ENCODE results near the gene KCNB1.
"Not testable (repeated sequence)": the region's sequence is repeated elsewhere in the genome, so short reads cannot be mapped to it uniquely, and the experiment has no call there.

KCNB1 gene

DNA sequence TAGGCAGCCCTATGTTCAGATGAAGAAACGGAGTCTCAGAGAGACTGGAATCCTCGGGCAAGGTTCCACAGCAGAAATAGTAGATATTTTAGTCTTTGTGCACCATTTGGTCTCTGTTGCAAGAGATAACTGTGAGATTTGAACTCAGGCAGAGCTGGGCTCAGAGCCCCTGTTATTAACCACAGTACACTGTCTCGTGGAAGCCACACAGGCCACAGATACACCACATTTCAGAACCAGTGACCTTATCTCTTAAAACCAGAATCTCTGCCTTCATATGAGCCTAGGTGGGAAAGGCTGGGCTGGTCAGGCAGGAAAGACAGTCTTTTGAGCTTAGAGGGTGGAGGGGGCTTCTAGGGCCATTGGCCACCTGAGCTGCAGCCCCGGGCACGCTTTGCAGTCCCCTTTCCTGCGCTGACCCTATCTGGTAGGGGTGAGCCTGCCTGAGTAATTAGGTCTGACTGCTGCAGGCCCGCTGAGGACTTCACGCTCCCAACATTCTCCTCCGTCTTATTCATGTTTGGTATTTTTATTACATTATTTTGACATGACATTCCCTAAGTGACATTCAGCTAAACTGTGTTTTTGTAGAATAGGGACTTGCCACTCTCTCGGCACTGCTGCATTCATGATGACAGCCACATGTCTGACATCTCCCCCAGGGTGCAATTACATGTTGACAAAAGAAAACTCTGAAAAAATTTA, 71.1 kb downstream of the KCNB1 start:
- no peak for DNase-seq (ENCODE audit: extremely low spot score)
- ChIA-PET POLR2A (no interaction called here), CTCF (interaction anchor here (1.1 to 1.5 kb wide), 3 partner anchors 13 to 78 kb away, joined by 3 to 4 read pairs (median 3); no protein-coding TSS in a partner anchor)
- TF ChIP-seq, protein P1, sequence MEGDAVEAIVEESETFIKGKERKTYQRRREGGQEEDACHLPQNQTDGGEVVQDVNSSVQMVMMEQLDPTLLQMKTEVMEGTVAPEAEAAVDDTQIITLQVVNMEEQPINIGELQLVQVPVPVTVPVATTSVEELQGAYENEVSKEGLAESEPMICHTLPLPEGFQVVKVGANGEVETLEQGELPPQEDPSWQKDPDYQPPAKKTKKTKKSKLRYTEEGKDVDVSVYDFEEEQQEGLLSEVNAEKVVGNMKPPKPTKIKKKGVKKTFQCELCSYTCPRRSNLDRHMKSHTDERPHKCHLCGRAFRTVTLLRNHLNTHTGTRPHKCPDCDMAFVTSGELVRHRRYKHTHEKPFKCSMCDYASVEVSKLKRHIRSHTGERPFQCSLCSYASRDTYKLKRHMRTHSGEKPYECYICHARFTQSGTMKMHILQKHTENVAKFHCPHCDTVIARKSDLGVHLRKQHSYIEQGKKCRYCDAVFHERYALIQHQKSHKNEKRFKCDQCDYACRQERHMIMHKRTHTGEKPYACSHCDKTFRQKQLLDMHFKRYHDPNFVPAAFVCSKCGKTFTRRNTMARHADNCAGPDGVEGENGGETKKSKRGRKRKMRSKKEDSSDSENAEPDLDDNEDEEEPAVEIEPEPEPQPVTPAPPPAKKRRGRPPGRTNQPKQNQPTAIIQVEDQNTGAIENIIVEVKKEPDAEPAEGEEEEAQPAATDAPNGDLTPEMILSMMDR (IDR thresholded peaks at IDR 0.05; ENCODE audit: control extremely low read depth, extremely low read depth, low read depth, missing control alignments) = no peak

DNA sequence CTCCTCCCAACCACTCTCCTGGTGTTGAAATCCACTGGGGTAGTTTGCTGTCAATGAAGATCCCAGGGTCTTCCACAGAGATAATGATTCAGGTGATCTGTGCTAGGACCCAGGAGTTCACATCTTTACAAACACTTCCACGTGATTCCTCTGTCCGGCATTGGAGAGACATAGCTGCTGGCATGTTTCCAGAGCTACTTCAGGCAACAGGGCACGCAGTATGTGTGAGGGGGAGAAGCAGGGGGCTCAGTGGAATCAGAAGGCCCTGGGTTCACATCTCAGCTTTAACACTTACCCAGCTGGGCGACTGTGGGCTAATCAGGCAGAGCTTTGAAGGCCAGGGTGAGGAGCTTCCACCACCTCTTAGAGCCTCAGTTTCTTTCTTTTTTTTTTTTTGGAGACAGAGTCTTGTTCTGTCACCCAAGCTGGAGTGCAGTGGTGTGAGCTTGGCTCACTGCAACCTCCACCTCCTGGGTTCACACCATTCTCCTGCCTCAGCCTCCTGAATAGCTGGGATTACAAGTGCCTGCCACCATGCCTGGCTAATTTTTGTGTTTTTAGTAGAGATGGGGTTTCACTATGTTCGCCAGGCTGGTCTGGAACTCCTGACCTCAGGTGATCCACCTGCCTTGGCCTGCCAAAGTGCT, 72.4 kb downstream of the KCNB1 start:
- CTCF ChIA-PET; POLR2A ChIA-PET; DNase-seq (ENCODE audit: extremely low spot score): not testable (repeated sequence)

GRCh38 chr20:49409302-49409974, 73.0 kb downstream of the KCNB1 start:
- ChIA-PET CTCF (no interaction called here), POLR2A (no interaction called here)
- TF ChIP-seq, protein P1 (IDR thresholded peaks at IDR 0.05; ENCODE audit: control extremely low read depth, extremely low read depth, low read depth, missing control alignments) = no peak
- no peak for DNase-seq (ENCODE audit: extremely low spot score)

GRCh38 chr20:49408509-49409104, 73.9 kb downstream of the KCNB1 start:
- TF ChIP-seq, protein P1 (IDR thresholded peaks at IDR 0.05; ENCODE audit: control extremely low read depth, extremely low read depth, low read depth, missing control alignments) = no peak
- CTCF ChIA-PET = no interaction called here
- POLR2A ChIA-PET = interaction anchor here (0.6 kb wide), 1 partner anchor 31 kb away, joined by 3 read pairs; no protein-coding TSS in a partner anchor
- no peak for DNase-seq (ENCODE audit: extremely low spot score)

- CTCF ChIA-PET = interaction anchor here (1.3 kb wide), 1 partner anchor 23 kb away, joined by 6 read pairs; no protein-coding TSS in a partner anchor
- POLR2A ChIA-PET = no interaction called here
- DNase-seq (ENCODE audit: extremely low spot score) = no peak
- TF ChIP-seq, protein P1 (IDR thresholded peaks at IDR 0.05; ENCODE audit: control extremely low read depth, extremely low read depth, low read depth, missing control alignments) = no peak
These were observed 75.8 kb downstream of the KCNB1 start for GRCh38 chr20:49406666-49407065.

GRCh38 chr20:49405696-49406095, 76.8 kb downstream of the KCNB1 start:
- DNase-seq (ENCODE audit: extremely low spot score) = no peak
- ChIA-PET POLR2A (no interaction called here), CTCF (interaction anchor here (1.3 kb wide), 1 partner anchor 18 kb away, joined by 3 read pairs; no protein-coding TSS in a partner anchor)
- TF ChIP-seq, protein P1 (IDR thresholded peaks at IDR 0.05; ENCODE audit: control extremely low read depth, extremely low read depth, low read depth, missing control alignments) = no peak
